GM12892 (cell line): Measurements from ENCODE around the gene NRL.

Source experiments
- POLR2A ChIP-seq: IDR thresholded peaks from 2 replicates; pipeline ENCODE4 v1.6.1; 2011; ENCODE audit warnings: low read depth, low read length, control low read depth
- POLR2AphosphoS5 ChIP-seq: IDR thresholded peaks from 2 replicates; pipeline ENCODE4 v1.6.1; 2011; ENCODE audit warnings: low read depth, low read length, control low read depth
- TAF1 ChIP-seq: IDR thresholded peaks from 2 replicates; pipeline ENCODE4 v1.6.1; 2011; ENCODE audit warnings: low read depth, mild to moderate bottlenecking, control low read depth, low read length, borderline replicate concordance

DNA sequence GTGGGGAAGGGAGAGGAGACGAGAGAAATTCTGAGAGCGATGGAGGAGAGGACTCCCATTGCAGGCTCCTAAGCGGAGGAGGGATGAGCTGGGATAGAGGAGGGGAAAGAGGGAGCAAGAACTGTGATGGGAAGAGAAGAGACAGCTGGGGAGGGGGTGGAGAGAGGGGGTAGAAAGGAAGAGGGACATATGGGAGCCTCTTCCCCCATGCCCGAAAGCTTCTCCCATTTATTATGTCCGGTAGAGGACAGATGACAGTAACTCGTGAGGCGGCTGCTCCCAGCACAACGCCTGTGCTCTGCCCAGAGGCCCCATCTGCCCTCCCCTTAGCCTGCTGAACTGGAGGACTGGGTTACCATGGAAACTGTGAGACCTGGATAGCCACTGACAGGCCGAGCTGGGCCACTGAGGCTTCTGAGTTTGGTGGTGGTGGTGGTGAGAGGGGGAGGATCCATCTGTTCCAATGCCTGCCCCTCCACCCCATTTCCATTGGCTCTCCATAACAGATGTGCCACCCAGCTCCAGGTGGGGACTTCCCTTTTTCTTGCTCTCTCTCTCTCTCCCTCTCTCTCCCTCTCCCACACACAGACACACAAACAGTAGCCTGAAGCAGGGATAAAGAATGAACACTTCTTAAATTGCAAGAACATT, 35.1 kb downstream of the NRL start:
- TF ChIP-seq POLR2A (no peak), POLR2AphosphoS5 (no peak), TAF1 (no peak)
